ENCODE results near the gene PHKG2.
A peak's percentile ranks its signal among the peaks of the same experiment; 100 is the strongest.

Gene PHKG2

GRCh38 chr16:30720694-30721093 is 27.5 kb upstream of the PHKG2 start:
- TF ChIP-seq, protein P1, sequence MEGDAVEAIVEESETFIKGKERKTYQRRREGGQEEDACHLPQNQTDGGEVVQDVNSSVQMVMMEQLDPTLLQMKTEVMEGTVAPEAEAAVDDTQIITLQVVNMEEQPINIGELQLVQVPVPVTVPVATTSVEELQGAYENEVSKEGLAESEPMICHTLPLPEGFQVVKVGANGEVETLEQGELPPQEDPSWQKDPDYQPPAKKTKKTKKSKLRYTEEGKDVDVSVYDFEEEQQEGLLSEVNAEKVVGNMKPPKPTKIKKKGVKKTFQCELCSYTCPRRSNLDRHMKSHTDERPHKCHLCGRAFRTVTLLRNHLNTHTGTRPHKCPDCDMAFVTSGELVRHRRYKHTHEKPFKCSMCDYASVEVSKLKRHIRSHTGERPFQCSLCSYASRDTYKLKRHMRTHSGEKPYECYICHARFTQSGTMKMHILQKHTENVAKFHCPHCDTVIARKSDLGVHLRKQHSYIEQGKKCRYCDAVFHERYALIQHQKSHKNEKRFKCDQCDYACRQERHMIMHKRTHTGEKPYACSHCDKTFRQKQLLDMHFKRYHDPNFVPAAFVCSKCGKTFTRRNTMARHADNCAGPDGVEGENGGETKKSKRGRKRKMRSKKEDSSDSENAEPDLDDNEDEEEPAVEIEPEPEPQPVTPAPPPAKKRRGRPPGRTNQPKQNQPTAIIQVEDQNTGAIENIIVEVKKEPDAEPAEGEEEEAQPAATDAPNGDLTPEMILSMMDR (IDR thresholded peaks at IDR 0.05; ENCODE audit: low read depth, low read length) = no peak
- Histone ChIP-seq H3K27me3 (ENCODE audit: insufficient read depth, low read depth, severe bottlenecking) (no peaks in the 10 kb centered on the region), H3K27ac (peak overlapping the region; percentile 67; the same call in 1 of the 2 replicates), H3K4me3 (ENCODE audit: low read depth, low read length) (no peak overlapping the region), H3K36me3 (peaks cover 96% of the 10 kb centered on the region), H3K9me3 (ENCODE audit: severe bottlenecking) (no peaks in the 10 kb centered on the region)
- DNase-seq = no peak

DNA sequence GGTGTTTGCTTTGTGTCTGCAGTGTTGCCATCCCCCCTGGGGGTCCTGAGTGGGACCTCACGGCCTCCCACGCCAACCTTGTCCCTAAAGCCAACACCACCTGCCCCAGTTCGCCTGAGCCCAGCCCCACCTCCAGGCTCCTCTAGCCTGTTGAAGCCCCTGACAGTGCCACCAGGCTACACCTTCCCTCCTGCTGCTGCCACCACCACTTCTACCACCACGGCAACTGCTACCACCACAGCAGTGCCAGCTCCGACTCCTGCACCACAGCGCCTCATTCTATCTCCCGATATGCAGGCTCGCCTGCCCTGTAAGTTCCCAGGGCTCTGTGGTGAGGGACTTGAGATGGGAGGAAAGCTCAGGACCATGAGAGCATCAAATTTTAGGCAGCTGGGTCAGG is 27.1 kb upstream of the PHKG2 start:
- no peaks in the 10 kb centered on the region for H3K27me3 ChIP-seq (ENCODE audit: insufficient read depth, low read depth, severe bottlenecking)
- no peak for DNase-seq
- TF ChIP-seq, protein P1 (IDR thresholded peaks at IDR 0.05; ENCODE audit: low read depth, low read length) = no peak
- peaks cover 96% of the 10 kb centered on the region for H3K36me3 ChIP-seq
- H3K9me3 ChIP-seq (ENCODE audit: severe bottlenecking) = no peaks in the 10 kb centered on the region
- no peak overlapping the region for H3K4me3 ChIP-seq (ENCODE audit: low read depth, low read length)
- peak overlapping the region; percentile 67 for H3K27ac ChIP-seq

- Histone ChIP-seq H3K4me3 (ENCODE audit: low read depth, low read length) (no peak overlapping the region), H3K27me3 (ENCODE audit: insufficient read depth, low read depth, severe bottlenecking) (no peaks in the 10 kb centered on the region), H3K36me3 (peaks cover 96% of the 10 kb centered on the region), H3K27ac (peak overlapping the region; percentile 67), H3K9me3 (ENCODE audit: severe bottlenecking) (no peaks in the 10 kb centered on the region)
- peak; percentile 30 for DNase-seq
- TF ChIP-seq, protein P1 (IDR thresholded peaks at IDR 0.05; ENCODE audit: low read depth, low read length) = no peak
Measured at GRCh38 chr16:30721606-30722005, 26.6 kb upstream of the PHKG2 start.

DNA sequence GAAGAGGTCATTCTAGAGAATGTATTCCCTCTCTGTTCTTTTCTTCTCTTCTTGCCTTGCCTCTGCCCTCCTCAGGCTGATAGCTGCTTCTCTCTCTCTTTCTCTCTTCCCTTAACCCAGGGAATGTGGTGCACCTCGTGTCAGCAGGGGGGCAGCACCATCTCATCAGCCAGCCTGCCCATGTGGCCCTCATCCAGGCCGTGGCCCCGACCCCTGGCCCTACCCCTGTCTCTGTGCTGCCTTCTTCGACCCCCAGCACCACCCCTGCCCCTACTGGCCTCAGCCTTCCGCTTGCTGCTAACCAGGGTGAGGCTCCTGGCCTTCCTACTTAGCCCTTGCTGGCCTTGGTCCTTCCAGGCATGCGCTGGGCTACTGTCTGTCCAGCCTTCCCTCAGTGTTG is 25.8 kb upstream of the PHKG2 start:
- Histone ChIP-seq H3K36me3 (peaks cover 96% of the 10 kb centered on the region), H3K27ac (peak overlapping the region; percentile 67), H3K4me3 (ENCODE audit: low read depth, low read length) (no peak overlapping the region), H3K9me3 (ENCODE audit: severe bottlenecking) (no peaks in the 10 kb centered on the region), H3K27me3 (ENCODE audit: insufficient read depth, low read depth, severe bottlenecking) (no peaks in the 10 kb centered on the region)
- TF ChIP-seq, protein P1 (IDR thresholded peaks at IDR 0.05; ENCODE audit: low read depth, low read length) = 0 out of 2 replicates have a peak, but pooled peaks have one; percentile 10
- no peak for DNase-seq

DNA sequence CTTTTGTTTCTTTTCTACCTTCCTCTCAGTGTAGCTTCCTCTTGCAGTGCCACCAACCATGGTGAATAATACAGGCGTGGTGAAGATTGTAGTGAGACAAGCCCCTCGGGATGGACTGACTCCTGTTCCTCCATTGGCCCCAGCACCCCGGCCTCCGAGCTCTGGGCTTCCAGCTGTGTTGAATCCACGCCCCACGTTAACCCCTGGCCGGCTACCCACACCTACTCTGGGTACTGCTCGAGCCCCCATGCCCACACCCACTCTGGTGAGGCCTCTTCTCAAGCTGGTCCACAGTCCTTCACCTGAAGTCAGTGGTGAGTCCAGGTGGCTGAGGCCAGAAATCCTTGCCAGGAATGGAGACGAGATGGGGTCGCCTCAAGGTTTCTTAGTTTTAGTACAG is 25.3 kb upstream of the PHKG2 start:
- TF ChIP-seq, protein P1 (IDR thresholded peaks at IDR 0.05; ENCODE audit: low read depth, low read length) = no peak
- Histone ChIP-seq H3K9me3 (ENCODE audit: severe bottlenecking) (no peaks in the 10 kb centered on the region), H3K27me3 (ENCODE audit: insufficient read depth, low read depth, severe bottlenecking) (no peaks in the 10 kb centered on the region), H3K36me3 (peaks cover 96% of the 10 kb centered on the region), H3K27ac (0 out of 2 replicates have a peak overlapping the region, but pooled peaks have one; percentile 67), H3K4me3 (ENCODE audit: low read depth, low read length) (no peak overlapping the region)
- DNase-seq = no peak

- no peak for DNase-seq
- Histone ChIP-seq H3K4me3 (ENCODE audit: low read depth, low read length) (no peak overlapping the region), H3K27ac (no peak overlapping the region), H3K9me3 (ENCODE audit: severe bottlenecking) (no peaks in the 10 kb centered on the region), H3K27me3 (ENCODE audit: insufficient read depth, low read depth, severe bottlenecking) (no peaks in the 10 kb centered on the region), H3K36me3 (peaks cover 96% of the 10 kb centered on the region)
- TF ChIP-seq, protein P1 (IDR thresholded peaks at IDR 0.05; ENCODE audit: low read depth, low read length) = no peak
Measured at GRCh38 chr16:30723725-30724355, 24.4 kb upstream of the PHKG2 start.

Data from WERI-Rb-1 (cell line).